H9 (cell line): ENCODE data around the gene PKNOX2. TPM values are rescaled to one million over a fixed set of nuclear protein-coding genes. Genes with fewer than 3 reads are reported as not detected.

Experiments
- DNase-seq: peaks from one replicate; pipeline ENCODE4 v3.0.0-alpha.2; 2017
- H2AFZ ChIP-seq: one replicate; pipeline ENCODE4 v1.6.1; 2013; ENCODE audit warnings: mild to moderate bottlenecking, low read length, control low read depth, moderate library complexity
- H2AK5ac ChIP-seq: 2 replicates; pipeline ENCODE4 v1.6.1; 2013; ENCODE audit warnings: low read length, control low read depth, mixed read lengths; ENCODE audit not compliant: insufficient read length
- H2BK120ac ChIP-seq: one replicate; pipeline ENCODE4 v1.6.1; 2013; ENCODE audit warnings: low read depth, mild to moderate bottlenecking, low read length, control low read depth, inconsistent platforms; ENCODE audit not compliant: poor library complexity, severe bottlenecking
- H2BK12ac ChIP-seq: 2 replicates; pipeline ENCODE4 v1.6.1; 2013; ENCODE audit warnings: low read length, control low read depth, mixed read lengths, low read depth; ENCODE audit not compliant: insufficient read length
- H2BK15ac ChIP-seq: 2 replicates; pipeline ENCODE4 v1.6.1; 2013; ENCODE audit warnings: low read depth, low read length, control low read depth
- H2BK20ac ChIP-seq: one replicate; pipeline ENCODE4 v1.6.1; 2013; ENCODE audit warnings: low read depth, mild to moderate bottlenecking, low read length, control low read depth, inconsistent platforms; ENCODE audit not compliant: poor library complexity, severe bottlenecking
- H2BK5ac ChIP-seq: 2 replicates; pipeline ENCODE4 v1.6.1; 2013; ENCODE audit warnings: low read length, control low read depth, mixed read lengths; ENCODE audit not compliant: insufficient read length
- H3K14ac ChIP-seq: 2 replicates; pipeline ENCODE4 v1.6.1; 2013; ENCODE audit warnings: low read length, control low read depth; ENCODE audit not compliant: insufficient read depth
- H3K18ac ChIP-seq: 2 replicates; pipeline ENCODE4 v1.6.1; 2013; ENCODE audit warnings: low read depth, mild to moderate bottlenecking, mixed read lengths, low read length, control low read depth; ENCODE audit not compliant: insufficient read length
- H3K23ac ChIP-seq: 2 replicates; pipeline ENCODE4 v1.6.1; 2013; ENCODE audit warnings: low read length, control low read depth, mixed read lengths, low read depth; ENCODE audit not compliant: insufficient read length
- H3K23me2 ChIP-seq: 2 replicates; pipeline ENCODE4 v1.6.1; 2013; ENCODE audit warnings: low read depth, mild to moderate bottlenecking, mixed read lengths, low read length, control low read depth; ENCODE audit not compliant: insufficient read length, poor library complexity, severe bottlenecking
- H3K27ac ChIP-seq: 2 replicates; pipeline ENCODE4 v1.5.1; 2013; ENCODE audit warnings: low read length, control low read depth, mixed read lengths, low read depth; ENCODE audit not compliant: insufficient read length
- H3K27me3 ChIP-seq: 2 replicates; pipeline ENCODE4 v1.6.1; 2013; ENCODE audit warnings: low read length, control low read depth, inconsistent platforms; ENCODE audit not compliant: insufficient read depth
- H3K4ac ChIP-seq: 2 replicates; pipeline ENCODE4 v1.6.1; 2013; ENCODE audit warnings: low read depth, mild to moderate bottlenecking, control low read depth, inconsistent platforms, low read length, moderate library complexity
- H3K4me1 ChIP-seq: 2 replicates; pipeline ENCODE4 v1.6.1; 2013; ENCODE audit warnings: low read length, control low read depth, inconsistent platforms; ENCODE audit not compliant: insufficient read depth
- H3K4me2 ChIP-seq: 2 replicates; pipeline ENCODE4 v1.6.1; 2013; ENCODE audit warnings: low read length, control low read depth, mixed read lengths; ENCODE audit not compliant: insufficient read length, insufficient read depth
- H3K56ac ChIP-seq: 2 replicates; pipeline ENCODE4 v1.6.1; 2013; ENCODE audit warnings: low read depth, mild to moderate bottlenecking, mixed read lengths, low read length, control low read depth; ENCODE audit not compliant: insufficient read length
- H3K79me1 ChIP-seq: 2 replicates; pipeline ENCODE4 v1.6.1; 2013; ENCODE audit warnings: low read depth, mild to moderate bottlenecking, moderate library complexity, low read length, control low read depth, inconsistent platforms; ENCODE audit not compliant: insufficient read depth, poor library complexity, severe bottlenecking
- H3K79me2 ChIP-seq: 2 replicates; pipeline ENCODE4 v1.6.1; 2013; ENCODE audit warnings: low read length, control low read depth, inconsistent platforms; ENCODE audit not compliant: insufficient read depth
- H3K9ac ChIP-seq: 2 replicates; pipeline ENCODE4 v1.6.1; 2013; ENCODE audit warnings: low read length, control low read depth, mixed read lengths; ENCODE audit not compliant: insufficient read length; ENCODE audit errors: extremely low read depth
- H3K9me3 ChIP-seq: one replicate; pipeline ENCODE4 v1.6.1; 2013; ENCODE audit warnings: low read depth, low read length, inconsistent platforms; ENCODE audit not compliant: control insufficient read depth
- H3T11ph ChIP-seq: one replicate; pipeline ENCODE4 v1.6.1; 2013; ENCODE audit warnings: mild to moderate bottlenecking, low read length, control low read depth, inconsistent platforms
- H4K20me1 ChIP-seq: one replicate; pipeline ENCODE4 v1.6.1; 2013; ENCODE audit not compliant: control insufficient read depth, insufficient read length, insufficient read depth
- H4K5ac ChIP-seq: 2 replicates; pipeline ENCODE4 v1.6.1; 2013; ENCODE audit warnings: low read depth, mild to moderate bottlenecking, mixed read lengths, low read length, control low read depth; ENCODE audit not compliant: insufficient read length
- H4K8ac ChIP-seq: replicated peaks from 2 replicates; pipeline ENCODE4 v1.6.1; 2013; ENCODE audit warnings: low read length, control low read depth, mixed read lengths, low read depth; ENCODE audit not compliant: insufficient read length
- H4K91ac ChIP-seq: 2 replicates; pipeline ENCODE4 v1.6.1; 2013; ENCODE audit warnings: low read depth, mild to moderate bottlenecking, moderate library complexity, mixed read lengths, low read length, control low read depth; ENCODE audit not compliant: insufficient read length
- H3K27ac Mint-ChIP-seq, 3 experiments: 2 replicates in 2 of 3; 3 replicates in 1 of 3; pipeline ENCODE4 v1.8.0; 2020 to 2021; ENCODE audit warnings: mixed read lengths in 3 of 3, mild to moderate bottlenecking in 1 of 3, moderate library complexity in 1 of 3
- H3K27me3 Mint-ChIP-seq: 2 replicates; pipeline ENCODE4 v1.8.0; 2021; ENCODE audit warnings: low read depth, mild to moderate bottlenecking, moderate library complexity, mixed read lengths
- H3K36me3 Mint-ChIP-seq, 3 experiments: 2 replicates in 2 of 3; 3 replicates in 1 of 3; pipeline ENCODE4 v1.8.0; 2020 to 2021; ENCODE audit warnings: low read depth in 3 of 3, mixed read lengths in 3 of 3; ENCODE audit not compliant: insufficient read depth in 1 of 3
- H3K4me1 Mint-ChIP-seq, 2 experiments: 2 replicates each; pipeline ENCODE4 v1.8.0; 2020; ENCODE audit warnings: mixed read lengths in 2 of 2
- H3K4me3 Mint-ChIP-seq, 2 experiments: 2 replicates in 1 of 2; 3 replicates in 1 of 2; pipeline ENCODE4 v1.8.0; 2020 to 2021; ENCODE audit warnings: mild to moderate bottlenecking in 2 of 2, mixed read lengths in 2 of 2, moderate library complexity in 1 of 2
- H3K9me3 Mint-ChIP-seq, 2 experiments: 2 replicates in 1 of 2; 3 replicates in 1 of 2; pipeline ENCODE4 v1.8.0; 2020; ENCODE audit warnings: mild to moderate bottlenecking in 2 of 2, mixed read lengths in 2 of 2, moderate library complexity in 1 of 2
- WGBS: extraction: QIAGEN DNeasy Blood & Tissue Kit; methylation state at CpG from one replicate; pipeline ENCODE4 v1.1.7; 2013; ENCODE audit warnings: missing lambda C conversion rate, low lambda C conversion rate, mixed read lengths; ENCODE audit not compliant: insufficient read length; ENCODE audit errors: extremely low coverage; 5-methylcytosine and 5-hydroxymethylcytosine counted together
- total RNA-seq: library from RNA; stranded (reverse); gene quantifications from 2 replicates; pipeline ENCODE4 v1.2.1, GENCODE V29; 2021
- TF ChIP-seq, protein P1 (sequence below): fragments of 200-600 bp; sonication (generic); conservative IDR thresholded peaks from 3 replicates; pipeline ENCODE4 v1.8.0; 2021; ENCODE audit warnings: antibody characterized with exemption, mild to moderate bottlenecking

Gene PKNOX2
- total RNA-seq, 1 experiment from 2014 or later = 1.3 TPM

GRCh38 chr11:125412177-125412496, 247.6 kb downstream of the PKNOX2 start:
- no peak for DNase-seq
- Histone ChIP-seq H3K23ac (no peak overlapping the region), H2AK5ac (no peak overlapping the region), H4K5ac (no peak overlapping the region), H3T11ph (no peak overlapping the region), H2BK12ac (no peak overlapping the region), H3K9me3 (no peaks in the 10 kb centered on the region), H2BK20ac (no peak overlapping the region), H3K27me3 (no peaks in the 10 kb centered on the region), H3K79me2 (no peaks in the 10 kb centered on the region), H3K4ac (no peak overlapping the region), H3K18ac (no peak overlapping the region), H3K4me1 (no peaks in the 10 kb centered on the region), H3K27ac (no peak overlapping the region), H2BK5ac (no peak overlapping the region), H2BK15ac (no peak overlapping the region), H2AFZ (no peak overlapping the region), H3K79me1 (no peaks in the 10 kb centered on the region), H4K8ac (no peak overlapping the region), H3K23me2 (no peaks in the 10 kb centered on the region), H3K4me2 (no peak overlapping the region), H2BK120ac (no peak overlapping the region), H4K91ac (no peak overlapping the region), H3K56ac (no peak overlapping the region), H3K14ac (no peak overlapping the region), H3K9ac (no peak overlapping the region), H4K20me1 (no peaks in the 10 kb centered on the region)
- H3K27me3 Mint-ChIP-seq = peaks cover 7% of the 10 kb centered on the region; the same call in 1 of the 2 replicates
- WGBS = no CpG with 5 or more reads among the region's 7 CpGs
- H3K4me3 Mint-ChIP-seq = no peak overlapping the region
- no peaks in the 10 kb centered on the region for H3K9me3 Mint-ChIP-seq
- TF ChIP-seq, protein P1, sequence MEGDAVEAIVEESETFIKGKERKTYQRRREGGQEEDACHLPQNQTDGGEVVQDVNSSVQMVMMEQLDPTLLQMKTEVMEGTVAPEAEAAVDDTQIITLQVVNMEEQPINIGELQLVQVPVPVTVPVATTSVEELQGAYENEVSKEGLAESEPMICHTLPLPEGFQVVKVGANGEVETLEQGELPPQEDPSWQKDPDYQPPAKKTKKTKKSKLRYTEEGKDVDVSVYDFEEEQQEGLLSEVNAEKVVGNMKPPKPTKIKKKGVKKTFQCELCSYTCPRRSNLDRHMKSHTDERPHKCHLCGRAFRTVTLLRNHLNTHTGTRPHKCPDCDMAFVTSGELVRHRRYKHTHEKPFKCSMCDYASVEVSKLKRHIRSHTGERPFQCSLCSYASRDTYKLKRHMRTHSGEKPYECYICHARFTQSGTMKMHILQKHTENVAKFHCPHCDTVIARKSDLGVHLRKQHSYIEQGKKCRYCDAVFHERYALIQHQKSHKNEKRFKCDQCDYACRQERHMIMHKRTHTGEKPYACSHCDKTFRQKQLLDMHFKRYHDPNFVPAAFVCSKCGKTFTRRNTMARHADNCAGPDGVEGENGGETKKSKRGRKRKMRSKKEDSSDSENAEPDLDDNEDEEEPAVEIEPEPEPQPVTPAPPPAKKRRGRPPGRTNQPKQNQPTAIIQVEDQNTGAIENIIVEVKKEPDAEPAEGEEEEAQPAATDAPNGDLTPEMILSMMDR = no peak
- peaks cover 15 to 27% of the 10 kb centered on the region in 2 experiments for H3K4me1 Mint-ChIP-seq
- 0 out of 7 replicates have a peak, but pooled peaks cover 0 to 4% (median 2%) of the 10 kb centered on the region in 3 experiments for H3K36me3 Mint-ChIP-seq
- H3K27ac Mint-ChIP-seq = no peak overlapping the region
